Measurements from ENCODE around the gene PDS5A. TPM values are rescaled to one million over a fixed set of nuclear protein-coding genes. Genes with fewer than 3 reads are reported as not detected.

Gene PDS5A
- total and polyA plus RNA-seq, 3 experiments from 2014 or later: 49.2 to 111 (median 111) TPM

- Mint-ChIP-seq H3K9me3 (no peaks in the 10 kb centered on the region), H3K36me3 (peaks cover 0 to 13% (median 1%) of the 10 kb centered on the region in 3 donors), H3K4me3 (peak overlapping the region in 4 of 7 donors; percentile 2 to 48 (median 35)), H3K4me1 (peaks cover 63 to 81% (median 77%) of the 10 kb centered on the region in 3 donors), H3K27ac (peak overlapping the region; percentile 9 to 87 (median 66)), H3K27me3 (no peaks in the 10 kb centered on the region)
- H3K9me3 ChIP-seq (ENCODE audit: low read length): no peaks in the 10 kb centered on the region
- CTCF ChIA-PET: interaction anchor here (1.1 to 2.3 kb wide), 4 partner anchors 15 to 42 kb away, joined by 3 to 5 read pairs (median 4); no protein-coding TSS in a partner anchor
- H3K4me1 ChIP-seq (ENCODE audit: insufficient read depth, low read length): peaks cover 41% of the 10 kb centered on the region
- DNase-seq: no peak
- H3K27ac ChIP-seq (ENCODE audit: low read depth, low read length): no peak overlapping the region
- no peaks in the 10 kb centered on the region for H3K27me3 ChIP-seq (ENCODE audit: insufficient read depth, low read length, poor library complexity, severe bottlenecking)
- H3K36me3 ChIP-seq (ENCODE audit: insufficient read depth, low read length): no peaks in the 10 kb centered on the region
- POLR2A ChIA-PET: no interaction called here
- H3K4me3 ChIP-seq (ENCODE audit: low read length): no peak overlapping the region
Measured at GRCh38 chr4:39936565-39937418, 40.9 kb downstream of the PDS5A start.

GRCh38 chr4:39933671-39934590 lies 43.8 kb downstream of the PDS5A start:
- Histone ChIP-seq H3K27ac (ENCODE audit: low read depth, low read length) (no peak overlapping the region), H3K4me3 (ENCODE audit: low read length) (no peak overlapping the region), H3K36me3 (ENCODE audit: insufficient read depth, low read length) (no peaks in the 10 kb centered on the region), H3K4me1 (ENCODE audit: insufficient read depth, low read length) (peaks cover 49% of the 10 kb centered on the region), H3K9me3 (ENCODE audit: low read length) (no peaks in the 10 kb centered on the region), H3K27me3 (ENCODE audit: insufficient read depth, low read length, poor library complexity, severe bottlenecking) (no peaks in the 10 kb centered on the region)
- H3K27ac Mint-ChIP-seq: peak overlapping the region; percentile 37 to 97 (median 88)
- peaks cover 0 to 15% (median 1%) of the 10 kb centered on the region in 3 donors for H3K36me3 Mint-ChIP-seq
- H3K9me3 Mint-ChIP-seq: no peaks in the 10 kb centered on the region
- H3K27me3 Mint-ChIP-seq: no peaks in the 10 kb centered on the region
- ChIA-PET CTCF (no interaction called here), POLR2A (no interaction called here)
- DNase-seq: no peak
- peaks cover 65 to 82% (median 81%) of the 10 kb centered on the region in 3 donors for H3K4me1 Mint-ChIP-seq
- H3K4me3 Mint-ChIP-seq: peak overlapping the region; percentile 28 to 82 (median 71)

GRCh38 chr4:39932776-39933402 lies 44.8 kb downstream of the PDS5A start:
- Mint-ChIP-seq H3K4me3 (peak overlapping the region; percentile 31 to 82 (median 73)), H3K9me3 (no peaks in the 10 kb centered on the region), H3K27me3 (no peaks in the 10 kb centered on the region), H3K27ac (peak overlapping the region; percentile 83 to 97 (median 90)), H3K4me1 (peaks cover 65 to 87% (median 86%) of the 10 kb centered on the region in 3 donors), H3K36me3 (peaks cover 0 to 20% (median 4%) of the 10 kb centered on the region in 3 donors)
- Histone ChIP-seq H3K4me1 (ENCODE audit: insufficient read depth, low read length) (peaks cover 48% of the 10 kb centered on the region), H3K27ac (ENCODE audit: low read depth, low read length) (no peak overlapping the region), H3K36me3 (ENCODE audit: insufficient read depth, low read length) (no peaks in the 10 kb centered on the region), H3K27me3 (ENCODE audit: insufficient read depth, low read length, poor library complexity, severe bottlenecking) (no peaks in the 10 kb centered on the region), H3K9me3 (ENCODE audit: low read length) (no peaks in the 10 kb centered on the region), H3K4me3 (ENCODE audit: low read length) (no peak overlapping the region)
- CTCF ChIA-PET: interaction anchor here (0.9 kb wide), 1 partner anchor 46 kb away, joined by 4 read pairs; no protein-coding TSS in a partner anchor
- peak in 1 of 5 donors; percentile 23 for DNase-seq
- POLR2A ChIA-PET: no interaction called here

- no peaks in the 10 kb centered on the region for H3K27me3 Mint-ChIP-seq
- no peaks in the 10 kb centered on the region for H3K36me3 ChIP-seq (ENCODE audit: insufficient read depth, low read length)
- H3K27ac Mint-ChIP-seq: peak overlapping the region; percentile 84 to 97 (median 90)
- no peaks in the 10 kb centered on the region for H3K9me3 ChIP-seq (ENCODE audit: low read length)
- ChIA-PET CTCF (no interaction called here), POLR2A (no interaction called here)
- H3K9me3 Mint-ChIP-seq: no peaks in the 10 kb centered on the region
- peak overlapping the region; percentile 24 to 82 (median 67) for H3K4me3 Mint-ChIP-seq
- H3K27me3 ChIP-seq (ENCODE audit: insufficient read depth, low read length, poor library complexity, severe bottlenecking): no peaks in the 10 kb centered on the region
- DNase-seq: peak in 2 of 5 donors; percentile 23 to 50
- peaks cover 0 to 23% (median 8%) of the 10 kb centered on the region in 3 donors for H3K36me3 Mint-ChIP-seq
- H3K4me1 ChIP-seq (ENCODE audit: insufficient read depth, low read length): peaks cover 36% of the 10 kb centered on the region
- no peak overlapping the region for H3K27ac ChIP-seq (ENCODE audit: low read depth, low read length)
- H3K4me1 Mint-ChIP-seq: peaks cover 55 to 83% (median 82%) of the 10 kb centered on the region in 3 donors
- no peak overlapping the region for H3K4me3 ChIP-seq (ENCODE audit: low read length)
Measured at GRCh38 chr4:39931441-39931901, 46.2 kb downstream of the PDS5A start.

GRCh38 chr4:39928538-39928937 lies 49.2 kb downstream of the PDS5A start:
- DNase-seq: no peak
- Mint-ChIP-seq H3K9me3 (no peaks in the 10 kb centered on the region), H3K36me3 (peaks cover 7 to 40% (median 16%) of the 10 kb centered on the region in 3 donors), H3K4me3 (no peak overlapping the region), H3K27me3 (peaks cover 0 to under 1% of the 10 kb centered on the region in 2 donors), H3K4me1 (peaks cover 47 to 71% (median 71%) of the 10 kb centered on the region in 3 donors), H3K27ac (peak overlapping the region in 5 of 8 donors; percentile 51 to 66 (median 63))
- Histone ChIP-seq H3K36me3 (ENCODE audit: insufficient read depth, low read length) (no peaks in the 10 kb centered on the region), H3K27ac (ENCODE audit: low read depth, low read length) (no peak overlapping the region), H3K4me3 (ENCODE audit: low read length) (no peak overlapping the region), H3K27me3 (ENCODE audit: insufficient read depth, low read length, poor library complexity, severe bottlenecking) (no peaks in the 10 kb centered on the region), H3K4me1 (ENCODE audit: insufficient read depth, low read length) (peaks cover 24% of the 10 kb centered on the region), H3K9me3 (ENCODE audit: low read length) (no peaks in the 10 kb centered on the region)
- ChIA-PET POLR2A (no interaction called here), CTCF (no interaction called here)

DNA sequence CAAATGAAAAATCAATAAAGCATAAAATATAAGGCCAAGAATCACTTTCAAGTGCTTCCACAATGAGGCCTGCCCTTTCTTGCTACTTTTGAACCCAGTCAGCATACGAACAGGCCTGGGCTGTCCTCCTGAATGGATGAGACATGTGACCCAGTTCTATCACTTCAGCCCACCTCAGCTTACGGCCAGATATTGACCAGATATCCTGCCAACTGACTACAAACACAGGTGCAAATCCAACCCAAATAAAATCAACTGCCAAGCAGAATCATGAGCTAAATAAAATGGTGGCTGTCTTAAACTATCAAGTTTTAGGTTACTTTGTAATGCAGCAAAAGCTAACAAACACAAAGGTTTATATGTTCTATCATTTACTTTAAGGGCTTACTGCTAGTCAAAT lies 53.7 kb downstream of the PDS5A start:
- Histone ChIP-seq H3K36me3 (ENCODE audit: insufficient read depth, low read length) (peaks cover 5% of the 10 kb centered on the region), H3K9me3 (ENCODE audit: low read length) (no peaks in the 10 kb centered on the region), H3K4me1 (ENCODE audit: insufficient read depth, low read length) (no peaks in the 10 kb centered on the region), H3K27me3 (ENCODE audit: insufficient read depth, low read length, poor library complexity, severe bottlenecking) (no peaks in the 10 kb centered on the region), H3K27ac (ENCODE audit: low read depth, low read length) (no peak overlapping the region), H3K4me3 (ENCODE audit: low read length) (no peak overlapping the region)
- Mint-ChIP-seq H3K9me3 (no peaks in the 10 kb centered on the region), H3K4me1 (peaks cover 21 to 37% (median 34%) of the 10 kb centered on the region in 3 donors), H3K4me3 (no peak overlapping the region), H3K36me3 (peaks cover 7 to 58% (median 18%) of the 10 kb centered on the region in 3 donors), H3K27ac (peak overlapping the region in 7 of 8 donors; percentile 13 to 78 (median 69)), H3K27me3 (peaks cover 0 to 2% of the 10 kb centered on the region in 2 donors)
- DNase-seq: no peak
- ChIA-PET POLR2A (no interaction called here), CTCF (no interaction called here)

DNA sequence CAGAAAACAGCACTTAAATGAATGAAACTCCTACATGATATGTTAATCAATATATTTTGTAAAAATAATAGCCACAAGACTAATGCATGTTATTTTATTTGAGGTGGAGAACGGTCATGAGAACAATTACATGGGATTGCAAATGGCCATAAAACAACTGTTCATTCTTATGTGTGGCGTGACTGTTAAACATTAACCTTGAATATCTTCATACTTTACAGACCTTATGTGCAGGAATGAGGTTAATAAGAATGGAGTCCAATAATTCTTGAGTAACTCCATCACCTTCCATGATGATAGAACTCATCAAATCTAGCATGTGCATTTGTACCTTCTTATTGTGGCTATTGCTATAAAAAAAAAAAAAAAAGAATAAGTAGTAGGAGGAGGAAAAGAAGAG lies 55.3 kb downstream of the PDS5A start:
- Mint-ChIP-seq H3K4me3 (no peak overlapping the region), H3K27me3 (peaks cover 0 to 2% of the 10 kb centered on the region in 2 donors), H3K4me1 (peaks cover 16 to 25% (median 22%) of the 10 kb centered on the region in 3 donors), H3K27ac (peak overlapping the region in 2 of 8 donors; percentile 31 to 32), H3K36me3 (peaks cover 7 to 58% (median 13%) of the 10 kb centered on the region in 3 donors), H3K9me3 (no peaks in the 10 kb centered on the region)
- Histone ChIP-seq H3K27me3 (ENCODE audit: insufficient read depth, low read length, poor library complexity, severe bottlenecking) (no peaks in the 10 kb centered on the region), H3K4me1 (ENCODE audit: insufficient read depth, low read length) (no peaks in the 10 kb centered on the region), H3K9me3 (ENCODE audit: low read length) (no peaks in the 10 kb centered on the region), H3K36me3 (ENCODE audit: insufficient read depth, low read length) (peaks cover 5% of the 10 kb centered on the region), H3K27ac (ENCODE audit: low read depth, low read length) (no peak overlapping the region), H3K4me3 (ENCODE audit: low read length) (no peak overlapping the region)
- DNase-seq: no peak
- POLR2A ChIA-PET: no interaction called here
- CTCF ChIA-PET: no interaction called here
